ENCODE measurements around the gene GALNT17.
"Not testable (repeated sequence)": the region's sequence is repeated elsewhere in the genome, so short reads cannot be mapped to it uniquely, and the experiment has no call there.

GRCh38 chr7:71643031-71643430, 511.1 kb downstream of the GALNT17 start:
- TF ChIP-seq, protein P1, sequence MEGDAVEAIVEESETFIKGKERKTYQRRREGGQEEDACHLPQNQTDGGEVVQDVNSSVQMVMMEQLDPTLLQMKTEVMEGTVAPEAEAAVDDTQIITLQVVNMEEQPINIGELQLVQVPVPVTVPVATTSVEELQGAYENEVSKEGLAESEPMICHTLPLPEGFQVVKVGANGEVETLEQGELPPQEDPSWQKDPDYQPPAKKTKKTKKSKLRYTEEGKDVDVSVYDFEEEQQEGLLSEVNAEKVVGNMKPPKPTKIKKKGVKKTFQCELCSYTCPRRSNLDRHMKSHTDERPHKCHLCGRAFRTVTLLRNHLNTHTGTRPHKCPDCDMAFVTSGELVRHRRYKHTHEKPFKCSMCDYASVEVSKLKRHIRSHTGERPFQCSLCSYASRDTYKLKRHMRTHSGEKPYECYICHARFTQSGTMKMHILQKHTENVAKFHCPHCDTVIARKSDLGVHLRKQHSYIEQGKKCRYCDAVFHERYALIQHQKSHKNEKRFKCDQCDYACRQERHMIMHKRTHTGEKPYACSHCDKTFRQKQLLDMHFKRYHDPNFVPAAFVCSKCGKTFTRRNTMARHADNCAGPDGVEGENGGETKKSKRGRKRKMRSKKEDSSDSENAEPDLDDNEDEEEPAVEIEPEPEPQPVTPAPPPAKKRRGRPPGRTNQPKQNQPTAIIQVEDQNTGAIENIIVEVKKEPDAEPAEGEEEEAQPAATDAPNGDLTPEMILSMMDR (optimal IDR thresholded peaks at IDR 0.05 in 1 of 3, IDR thresholded peaks at IDR 0.05 in 1 of 3, conservative IDR thresholded peaks at IDR 0.05 in 1 of 3; ENCODE audit: extremely low read depth in 1 of 3, insufficient read depth in 2 of 3, low read length in 3 of 3) = not testable (repeated sequence)
- not testable (repeated sequence) for TF ChIP-seq EZH2 (IDR thresholded peaks at IDR 0.05; ENCODE audit: low read length)
